ENCODE measurements around the gene MMP24.

DNA sequence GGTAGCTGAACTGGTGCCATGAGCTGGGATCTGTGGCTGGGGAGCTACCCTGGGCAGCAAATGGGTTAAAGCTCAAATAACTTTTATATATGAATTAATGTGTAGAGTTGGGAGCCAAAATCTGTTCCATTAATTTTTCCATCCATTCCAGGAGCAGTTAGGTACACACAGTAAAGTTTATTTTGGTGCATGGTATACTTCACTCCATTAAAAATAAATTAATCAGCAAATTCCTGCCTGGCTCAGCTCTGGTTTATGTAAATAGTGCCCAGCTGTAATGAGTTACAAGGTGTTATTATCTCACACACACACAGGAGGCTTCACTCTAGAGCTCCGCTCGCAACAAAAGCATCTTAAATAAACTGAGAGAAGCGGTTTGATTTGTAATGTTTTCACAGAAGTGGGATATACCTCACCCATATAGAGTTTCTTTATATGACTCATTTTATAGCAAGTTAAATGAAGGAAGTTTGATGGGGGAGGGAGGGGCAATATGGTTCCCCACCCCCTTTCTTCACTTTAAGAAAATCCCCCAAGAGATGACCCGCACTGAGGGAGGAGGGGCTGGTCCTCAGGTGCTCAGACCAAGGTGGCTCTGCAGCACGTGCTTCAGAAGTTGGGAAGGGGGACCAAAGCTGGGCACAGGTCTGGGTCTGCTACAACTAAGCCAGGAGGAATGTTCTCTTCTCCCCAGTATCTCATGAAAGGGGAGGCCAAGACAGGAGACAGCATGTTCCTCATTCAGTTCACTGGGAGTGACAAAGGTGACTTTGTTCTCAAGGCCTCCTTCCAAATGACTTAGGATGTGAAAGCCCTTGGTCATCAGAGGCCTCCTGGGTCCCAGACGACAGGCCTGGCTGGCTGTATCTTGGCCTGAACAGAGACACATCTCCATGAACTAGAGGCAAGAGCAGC lies 76.2 kb downstream of the MMP24 start:
- TF ChIP-seq, protein P1, sequence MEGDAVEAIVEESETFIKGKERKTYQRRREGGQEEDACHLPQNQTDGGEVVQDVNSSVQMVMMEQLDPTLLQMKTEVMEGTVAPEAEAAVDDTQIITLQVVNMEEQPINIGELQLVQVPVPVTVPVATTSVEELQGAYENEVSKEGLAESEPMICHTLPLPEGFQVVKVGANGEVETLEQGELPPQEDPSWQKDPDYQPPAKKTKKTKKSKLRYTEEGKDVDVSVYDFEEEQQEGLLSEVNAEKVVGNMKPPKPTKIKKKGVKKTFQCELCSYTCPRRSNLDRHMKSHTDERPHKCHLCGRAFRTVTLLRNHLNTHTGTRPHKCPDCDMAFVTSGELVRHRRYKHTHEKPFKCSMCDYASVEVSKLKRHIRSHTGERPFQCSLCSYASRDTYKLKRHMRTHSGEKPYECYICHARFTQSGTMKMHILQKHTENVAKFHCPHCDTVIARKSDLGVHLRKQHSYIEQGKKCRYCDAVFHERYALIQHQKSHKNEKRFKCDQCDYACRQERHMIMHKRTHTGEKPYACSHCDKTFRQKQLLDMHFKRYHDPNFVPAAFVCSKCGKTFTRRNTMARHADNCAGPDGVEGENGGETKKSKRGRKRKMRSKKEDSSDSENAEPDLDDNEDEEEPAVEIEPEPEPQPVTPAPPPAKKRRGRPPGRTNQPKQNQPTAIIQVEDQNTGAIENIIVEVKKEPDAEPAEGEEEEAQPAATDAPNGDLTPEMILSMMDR (IDR thresholded peaks at IDR 0.05) = no peak
- TF ChIP-seq POLR2AphosphoS5 (IDR thresholded peaks at IDR 0.05; ENCODE audit: low read depth, low read length) (no peak), TCF7L2 (IDR thresholded peaks at IDR 0.05; ENCODE audit: low read depth, low read length) (no peak), SIN3A (IDR thresholded peaks at IDR 0.05; ENCODE audit: borderline replicate concordance, insufficient read depth, low read depth, low read length) (no peak)
- TF ChIP-seq, protein P2, sequence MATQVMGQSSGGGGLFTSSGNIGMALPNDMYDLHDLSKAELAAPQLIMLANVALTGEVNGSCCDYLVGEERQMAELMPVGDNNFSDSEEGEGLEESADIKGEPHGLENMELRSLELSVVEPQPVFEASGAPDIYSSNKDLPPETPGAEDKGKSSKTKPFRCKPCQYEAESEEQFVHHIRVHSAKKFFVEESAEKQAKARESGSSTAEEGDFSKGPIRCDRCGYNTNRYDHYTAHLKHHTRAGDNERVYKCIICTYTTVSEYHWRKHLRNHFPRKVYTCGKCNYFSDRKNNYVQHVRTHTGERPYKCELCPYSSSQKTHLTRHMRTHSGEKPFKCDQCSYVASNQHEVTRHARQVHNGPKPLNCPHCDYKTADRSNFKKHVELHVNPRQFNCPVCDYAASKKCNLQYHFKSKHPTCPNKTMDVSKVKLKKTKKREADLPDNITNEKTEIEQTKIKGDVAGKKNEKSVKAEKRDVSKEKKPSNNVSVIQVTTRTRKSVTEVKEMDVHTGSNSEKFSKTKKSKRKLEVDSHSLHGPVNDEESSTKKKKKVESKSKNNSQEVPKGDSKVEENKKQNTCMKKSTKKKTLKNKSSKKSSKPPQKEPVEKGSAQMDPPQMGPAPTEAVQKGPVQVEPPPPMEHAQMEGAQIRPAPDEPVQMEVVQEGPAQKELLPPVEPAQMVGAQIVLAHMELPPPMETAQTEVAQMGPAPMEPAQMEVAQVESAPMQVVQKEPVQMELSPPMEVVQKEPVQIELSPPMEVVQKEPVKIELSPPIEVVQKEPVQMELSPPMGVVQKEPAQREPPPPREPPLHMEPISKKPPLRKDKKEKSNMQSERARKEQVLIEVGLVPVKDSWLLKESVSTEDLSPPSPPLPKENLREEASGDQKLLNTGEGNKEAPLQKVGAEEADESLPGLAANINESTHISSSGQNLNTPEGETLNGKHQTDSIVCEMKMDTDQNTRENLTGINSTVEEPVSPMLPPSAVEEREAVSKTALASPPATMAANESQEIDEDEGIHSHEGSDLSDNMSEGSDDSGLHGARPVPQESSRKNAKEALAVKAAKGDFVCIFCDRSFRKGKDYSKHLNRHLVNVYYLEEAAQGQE (IDR thresholded peaks at IDR 0.05; ENCODE audit: insufficient read depth in 1 of 2, low read depth in 2 of 2, low read length in 1 of 2) = no peak

All from Panc1 (cell line).